IPS-NIHi7 (cell line): ENCODE measurements around the gene SKI.

Experiments
- DNase-seq: peaks from one replicate; pipeline ENCODE4 v3.0.0; 2012; ENCODE audit warnings: mixed read lengths; ENCODE audit errors: extremely low spot score

The SKI gene

GRCh38 chr1:2306151-2306978 lies 78.2 kb downstream of the SKI start:
- peak; percentile 77 for DNase-seq

- no peak for DNase-seq
Observed at GRCh38 chr1:2307064-2307605, 79.0 kb downstream of the SKI start.

GRCh38 chr1:2307972-2308371 lies 79.9 kb downstream of the SKI start:
- no peak for DNase-seq

GRCh38 chr1:2308844-2309243 lies 80.7 kb downstream of the SKI start:
- DNase-seq, result no peak

- no peak for DNase-seq
Observed at GRCh38 chr1:2310332-2311183, 82.4 kb downstream of the SKI start.

GRCh38 chr1:2311184-2312032 lies 83.3 kb downstream of the SKI start:
- peak; percentile 85 for DNase-seq

- DNase-seq, result no peak
Observed at GRCh38 chr1:2312160-2312514, 84.0 kb downstream of the SKI start.

GRCh38 chr1:2312515-2313301 lies 84.6 kb downstream of the SKI start:
- DNase-seq, result no peak

GRCh38 chr1:2313651-2314261 lies 85.6 kb downstream of the SKI start:
- no peak for DNase-seq

GRCh38 chr1:2314273-2314802 lies 86.2 kb downstream of the SKI start:
- peak; percentile 83 for DNase-seq

- peak; percentile 93 for DNase-seq
Observed at GRCh38 chr1:2314803-2315673, 86.9 kb downstream of the SKI start.

GRCh38 chr1:2315674-2316450 lies 87.7 kb downstream of the SKI start:
- no peak for DNase-seq

- no peak for DNase-seq
Observed at GRCh38 chr1:2316451-2316961, 88.4 kb downstream of the SKI start.

GRCh38 chr1:2317230-2318065 lies 89.3 kb downstream of the SKI start:
- DNase-seq, result peak; percentile 56

GRCh38 chr1:2318314-2319278 lies 90.5 kb downstream of the SKI start:
- no peak for DNase-seq

GRCh38 chr1:2319291-2319690 lies 91.2 kb downstream of the SKI start:
- DNase-seq, result no peak
